HepG2 (cell line): Measurements from ENCODE around the gene PTPN13. TPM values are rescaled to one million over a fixed set of nuclear protein-coding genes. Genes with fewer than 3 reads are reported as not detected.

Experiments
- ATAC-seq: fragments of 200-7000 bp; cut with Tn5 transposase; 3 replicates; pipeline ENCODE4 v1.9.1; 2020; ENCODE audit warnings: mild to moderate bottlenecking, moderate library complexity
- BruUV-seq: library from RNA; stranded (reverse); fragments of 400-500 nt; replicated peaks from 2 replicates; lab custom pipeline; 2021; lab: Mats Ljungman, UMichigan
- CTCF ChIA-PET: fragments of 300-600 bp; formaldehyde crosslinking; extraction: SDS; loops from one replicate; lab custom pipeline; 2021; ENCODE audit warnings: low total read pairs, inconsistent platforms, low intra/inter-chr PET ratio; lab: Yijun Ruan, JAX
- POLR2A ChIA-PET: fragments of 350-600 bp; sonication (Branson Sonifier 250); formaldehyde crosslinking; loops from one replicate; lab custom pipeline; 2020; ENCODE audit warnings: antibody characterized with exemption, inconsistent platforms; lab: Yijun Ruan, JAX
- DNase-seq: peaks from one replicate; pipeline ENCODE4 v3.0.0-alpha.2; 2015; ENCODE audit warnings: low spot score
- FAIRE-seq: peaks from 3 replicates; lab custom pipeline; 2011; peaks lifted over from hg19 to GRCh38; lab: Jason Lieb, UNC
- H2AFZ ChIP-seq: one replicate; pipeline ENCODE4 v1.6.1; 2011; ENCODE audit warnings: low read length, inconsistent platforms
- H3K27ac ChIP-seq: fragments of 300-600 bp; 3 replicates; pipeline ENCODE4 v1.8.0; 2011; ENCODE audit warnings: mixed run types, mild to moderate bottlenecking, mixed read lengths, low read length, inconsistent platforms; ENCODE audit not compliant: insufficient read depth; ENCODE audit errors: extremely low read length
- H3K27me3 ChIP-seq, 2 experiments: fragments of 200-600 bp in 1 of 2; 2 replicates in 1 of 2; 3 replicates in 1 of 2; pipeline versions ENCODE4 v1.6.0 to v1.8.0; 2011; ENCODE audit warnings: low read length in 2 of 2, mild to moderate bottlenecking in 2 of 2, moderate library complexity in 2 of 2, inconsistent platforms in 1 of 2; ENCODE audit not compliant: insufficient read depth in 2 of 2, control insufficient read depth in 1 of 2
- H3K36me3 ChIP-seq, 2 experiments: fragments of 200-600 bp in 1 of 2; replicated peaks in 1 of 2; 2 replicates in 1 of 2; 3 replicates in 1 of 2; pipeline versions ENCODE4 v1.5.1 to v1.8.0; 2011; ENCODE audit warnings: low read length in 2 of 2, inconsistent platforms in 1 of 2; ENCODE audit not compliant: insufficient read depth in 2 of 2, control insufficient read depth in 1 of 2
- H3K4me1 ChIP-seq: 2 replicates; pipeline ENCODE4 v1.5.1; 2012; ENCODE audit warnings: low read length, inconsistent platforms; ENCODE audit not compliant: insufficient read depth
- H3K4me2 ChIP-seq: 2 replicates; pipeline ENCODE4 v1.6.0; 2011; ENCODE audit warnings: low read depth, low read length, inconsistent platforms
- H3K4me3 ChIP-seq, 3 experiments: fragments of 200-600 bp in 1 of 3; sonication (generic), shearing (Covaris generic) in 1 of 3; replicated peaks in 1 of 3; 2 replicates each; pipeline ENCODE4 v1.5.1; 2011 to 2016; ENCODE audit warnings: low read length in 3 of 3, inconsistent platforms in 2 of 3, low read depth in 2 of 3, mild to moderate bottlenecking in 2 of 3, control low read depth in 1 of 3, mixed read lengths in 1 of 3; ENCODE audit not compliant: insufficient read depth in 1 of 3
- H3K79me2 ChIP-seq: one replicate; pipeline ENCODE4 v1.6.1; 2011; ENCODE audit warnings: low read length, inconsistent platforms; ENCODE audit not compliant: insufficient read depth
- H3K9ac ChIP-seq: 2 replicates; pipeline ENCODE4 v1.6.0; 2011; ENCODE audit warnings: mild to moderate bottlenecking, low read depth, low read length, inconsistent platforms; ENCODE audit not compliant: insufficient read depth
- H3K9me3 ChIP-seq: 2 replicates; pipeline ENCODE4 v1.5.1; 2012; ENCODE audit warnings: mild to moderate bottlenecking, low read length
- H4K20me1 ChIP-seq: 2 replicates; pipeline ENCODE4 v1.6.0; 2011; ENCODE audit warnings: inconsistent platforms, mild to moderate bottlenecking, low read length, moderate library complexity; ENCODE audit not compliant: insufficient read depth
- BORCS8-MEF2B ChIP-seq: sonication (generic); formaldehyde crosslinking; IDR thresholded peaks from 2 replicates; pipeline ENCODE4 v1.8.0; 2022; ENCODE audit warnings: mild to moderate bottlenecking, missing genetic modification reagents
- CAMTA2 ChIP-seq: sonication (generic); formaldehyde crosslinking; IDR thresholded peaks from 2 replicates; pipeline ENCODE4 v1.4.0; 2020; ENCODE audit warnings: mild to moderate bottlenecking, missing genetic modification reagents, borderline replicate concordance
- RFX1 ChIP-seq: fragments of 450-650 bp; IDR thresholded peaks from 2 replicates; pipeline ENCODE4 v1.6.1; 2017
- SNAI1 ChIP-seq: sonication (generic); formaldehyde crosslinking; IDR thresholded peaks from 2 replicates; pipeline ENCODE4 v1.5.0; 2020; ENCODE audit warnings: mild to moderate bottlenecking, missing genetic modification reagents, borderline replicate concordance
- TBP ChIP-seq: sonication (generic); formaldehyde crosslinking; IDR thresholded peaks from 2 replicates; pipeline ENCODE4 v1.5.0; 2020; ENCODE audit warnings: missing genetic modification reagents
- ZFP36L2 ChIP-seq: sonication (generic); formaldehyde crosslinking; IDR thresholded peaks from 2 replicates; pipeline ENCODE4 v1.4.0; 2020; ENCODE audit warnings: missing genetic modification reagents
- ZNF234 ChIP-seq: sonication (generic); formaldehyde crosslinking; conservative IDR thresholded peaks from 2 replicates; pipeline ENCODE4 v1.5.1; 2020; ENCODE audit warnings: mild to moderate bottlenecking, missing genetic modification reagents
- ZNF761 ChIP-seq: sonication (generic); formaldehyde crosslinking; conservative IDR thresholded peaks from 2 replicates; pipeline ENCODE4 v1.4.0; 2020; ENCODE audit warnings: mild to moderate bottlenecking, missing genetic modification reagents
- ZNF772 ChIP-seq: sonication (generic); formaldehyde crosslinking; IDR thresholded peaks from 2 replicates; pipeline ENCODE4 v1.5.0; 2020; ENCODE audit warnings: mild to moderate bottlenecking, missing genetic modification reagents
- ZNF792 ChIP-seq: IDR thresholded peaks from 2 replicates; pipeline ENCODE4 v1.6.1; 2016
- WGBS: methylation state at CpG from one replicate; pipeline ENCODE4 v1.1.6; 2017; ENCODE audit warnings: low lambda C conversion rate; 5-methylcytosine and 5-hydroxymethylcytosine counted together
- in situ Hi-C: cut with HindIII; loops from 2 replicates; pipeline ENCODE4 v1.10.0; 2017; ENCODE audit warnings: low pct_unique_long_range_greater_than_20kb; ENCODE audit not compliant: extremely low pct_ligation_motif_present
- intact Hi-C: fragments of 100-400 bp; cut with micrococcal nuclease; formaldehyde crosslinking; loops from one replicate; pipeline ENCODE4 v1.10.0; 2022; ENCODE audit not compliant: unreplicated experiment
- polyA plus RNA-seq, 8 experiments: library from polyadenylated mRNA; depleted of rRNA in 3 of 8; stranded (reverse) in 7 of 8; unstranded in 1 of 8; fragments of >200 nt; fragmentation: Illumina TruSeq in 4 of 8; extraction: Trizol in 4 of 8; gene quantifications; 2 replicates each; pipeline versions ENCODE4 v1.2.1 to v1.2.3, GENCODE V29; 2011 to 2016; ENCODE audit warnings: low read depth in 4 of 8, missing spikeins in 1 of 8, mixed read lengths in 1 of 8; ENCODE audit not compliant: insufficient read depth in 1 of 8
- total RNA-seq, 5 experiments: library from RNA; depleted of rRNA; stranded (reverse); fragments of >200 nt; fragmentation: Illumina TruSeq; extraction: Trizol; gene quantifications; 2 replicates each; pipeline ENCODE4 v1.2.3, GENCODE V29; 2016; ENCODE audit warnings: low read depth in 1 of 5
- TF ChIP-seq, protein P1 (sequence below): sonication (generic); formaldehyde crosslinking; IDR thresholded peaks from 2 replicates; pipeline ENCODE4 v1.5.1; 2020; ENCODE audit warnings: mild to moderate bottlenecking, missing genetic modification reagents, moderate library complexity
- TF ChIP-seq, protein P2 (sequence below): IDR thresholded peaks from 2 replicates; pipeline ENCODE4 v1.6.1; 2016; ENCODE audit warnings: low read depth, missing genetic modification reagents, missing compliant biosample characterization

PTPN13 gene
- total and polyA plus RNA-seq, 2 of the 13 experiments (the other 11 are each of a cell fraction or from before 2014, with no cell fraction given) = not detected

DNA sequence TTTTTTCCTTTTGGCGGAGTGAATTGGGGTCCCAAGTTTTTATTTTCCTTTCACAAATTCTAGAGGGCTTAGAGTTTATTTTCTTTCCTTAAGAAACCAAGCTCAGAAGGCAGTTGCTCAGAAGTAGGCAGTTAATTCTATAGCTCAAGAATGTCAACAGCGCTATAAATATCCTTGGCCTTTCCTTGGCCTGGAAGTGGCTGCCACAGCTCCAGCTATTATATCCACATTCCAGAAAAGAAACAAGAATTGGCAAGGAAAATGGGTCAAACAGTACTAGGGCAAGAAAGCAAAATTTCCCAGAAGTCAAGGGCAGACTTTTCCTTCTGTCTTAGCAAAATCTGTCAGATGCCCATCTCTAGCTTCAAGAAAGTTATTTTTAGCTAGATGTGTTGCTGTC is 224.1 kb downstream of the PTPN13 start:
- Histone ChIP-seq H3K9me3 (peaks cover 9% of the 10 kb centered on the region; the same call in 1 of the 2 replicates), H3K79me2 (no peaks in the 10 kb centered on the region), H3K4me3 (no peak overlapping the region), H2AFZ (no peak overlapping the region), H3K4me2 (no peak overlapping the region), H3K27ac (no peak overlapping the region), H3K27me3 (no peaks in the 10 kb centered on the region), H4K20me1 (no peaks in the 10 kb centered on the region), H3K36me3 (no peaks in the 10 kb centered on the region), H3K9ac (no peak overlapping the region), H3K4me1 (peaks cover 7% of the 10 kb centered on the region; the same call in 1 of the 2 replicates)
- no peak for ATAC-seq
- in situ Hi-C loops (no loop called here), intact Hi-C loops (no loop called here)
- no TSS peak for BruUV-seq
- CTCF ChIA-PET = no interaction called here
- WGBS = 52% methylated on average over 2 of the region's 2 CpGs
- DNase-seq = no peak
- TF ChIP-seq, protein P1, sequence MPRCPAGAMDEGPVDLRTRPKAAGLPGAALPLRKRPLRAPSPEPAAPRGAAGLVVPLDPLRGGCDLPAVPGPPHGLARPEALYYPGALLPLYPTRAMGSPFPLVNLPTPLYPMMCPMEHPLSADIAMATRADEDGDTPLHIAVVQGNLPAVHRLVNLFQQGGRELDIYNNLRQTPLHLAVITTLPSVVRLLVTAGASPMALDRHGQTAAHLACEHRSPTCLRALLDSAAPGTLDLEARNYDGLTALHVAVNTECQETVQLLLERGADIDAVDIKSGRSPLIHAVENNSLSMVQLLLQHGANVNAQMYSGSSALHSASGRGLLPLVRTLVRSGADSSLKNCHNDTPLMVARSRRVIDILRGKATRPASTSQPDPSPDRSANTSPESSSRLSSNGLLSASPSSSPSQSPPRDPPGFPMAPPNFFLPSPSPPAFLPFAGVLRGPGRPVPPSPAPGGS = no peak
- no peak for TF ChIP-seq CAMTA2 (CRISPR knock-in tag)
- TF ChIP-seq ZNF234 (CRISPR knock-in tag) = no peak
- TF ChIP-seq BORCS8-MEF2B (CRISPR knock-in tag) = no peak
- no peak for TF ChIP-seq TBP (CRISPR knock-in tag)
- TF ChIP-seq ZNF772 (CRISPR knock-in tag) = no peak
- TF ChIP-seq ZNF792 (CRISPR knock-in tag) = no peak
- TF ChIP-seq ZFP36L2 (CRISPR knock-in tag) = no peak
- POLR2A ChIA-PET = no interaction called here
- no peak for FAIRE-seq

DNA sequence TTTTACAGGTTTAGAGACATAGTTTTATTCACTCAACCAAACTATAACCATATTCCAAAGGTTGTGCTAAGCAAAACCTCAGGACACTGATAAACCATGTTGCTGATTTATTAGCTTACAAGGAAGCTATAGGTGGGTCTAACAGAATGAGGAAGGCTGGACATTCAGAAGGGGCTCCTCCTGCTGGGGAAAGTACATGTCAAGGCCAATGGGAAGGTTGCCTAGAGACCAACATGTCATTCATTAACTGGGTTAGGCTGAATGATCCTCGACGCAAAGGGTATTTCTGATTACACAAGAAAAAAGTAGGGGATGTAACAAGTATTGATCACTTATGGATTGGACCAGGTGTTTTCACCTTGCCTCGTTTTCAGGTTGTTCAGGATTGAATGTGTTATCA is 224.7 kb downstream of the PTPN13 start:
- Histone ChIP-seq H3K27ac (no peak overlapping the region), H3K36me3 (no peaks in the 10 kb centered on the region), H4K20me1 (no peaks in the 10 kb centered on the region), H3K9ac (no peak overlapping the region), H3K9me3 (peaks cover 9% of the 10 kb centered on the region; the same call in 1 of the 2 replicates), H3K4me1 (peaks cover 7% of the 10 kb centered on the region; the same call in 1 of the 2 replicates), H3K79me2 (no peaks in the 10 kb centered on the region), H3K27me3 (no peaks in the 10 kb centered on the region), H2AFZ (no peak overlapping the region), H3K4me3 (no peak overlapping the region), H3K4me2 (no peak overlapping the region)
- 0% methylated on average over 3 of the region's 3 CpGs for WGBS
- ATAC-seq (peak; percentile 84), FAIRE-seq (no peak), DNase-seq (peak; percentile 28)
- ChIA-PET CTCF (no interaction called here), POLR2A (no interaction called here)
- no TSS peak for BruUV-seq
- intact Hi-C loops = no loop called here
- in situ Hi-C loops = no loop called here
- no peak for TF ChIP-seq SNAI1 (CRISPR knock-in tag)
- TF ChIP-seq RFX1 = peak; percentile 22; the same call in 1 of the 2 replicates
- TF ChIP-seq, protein P2, sequence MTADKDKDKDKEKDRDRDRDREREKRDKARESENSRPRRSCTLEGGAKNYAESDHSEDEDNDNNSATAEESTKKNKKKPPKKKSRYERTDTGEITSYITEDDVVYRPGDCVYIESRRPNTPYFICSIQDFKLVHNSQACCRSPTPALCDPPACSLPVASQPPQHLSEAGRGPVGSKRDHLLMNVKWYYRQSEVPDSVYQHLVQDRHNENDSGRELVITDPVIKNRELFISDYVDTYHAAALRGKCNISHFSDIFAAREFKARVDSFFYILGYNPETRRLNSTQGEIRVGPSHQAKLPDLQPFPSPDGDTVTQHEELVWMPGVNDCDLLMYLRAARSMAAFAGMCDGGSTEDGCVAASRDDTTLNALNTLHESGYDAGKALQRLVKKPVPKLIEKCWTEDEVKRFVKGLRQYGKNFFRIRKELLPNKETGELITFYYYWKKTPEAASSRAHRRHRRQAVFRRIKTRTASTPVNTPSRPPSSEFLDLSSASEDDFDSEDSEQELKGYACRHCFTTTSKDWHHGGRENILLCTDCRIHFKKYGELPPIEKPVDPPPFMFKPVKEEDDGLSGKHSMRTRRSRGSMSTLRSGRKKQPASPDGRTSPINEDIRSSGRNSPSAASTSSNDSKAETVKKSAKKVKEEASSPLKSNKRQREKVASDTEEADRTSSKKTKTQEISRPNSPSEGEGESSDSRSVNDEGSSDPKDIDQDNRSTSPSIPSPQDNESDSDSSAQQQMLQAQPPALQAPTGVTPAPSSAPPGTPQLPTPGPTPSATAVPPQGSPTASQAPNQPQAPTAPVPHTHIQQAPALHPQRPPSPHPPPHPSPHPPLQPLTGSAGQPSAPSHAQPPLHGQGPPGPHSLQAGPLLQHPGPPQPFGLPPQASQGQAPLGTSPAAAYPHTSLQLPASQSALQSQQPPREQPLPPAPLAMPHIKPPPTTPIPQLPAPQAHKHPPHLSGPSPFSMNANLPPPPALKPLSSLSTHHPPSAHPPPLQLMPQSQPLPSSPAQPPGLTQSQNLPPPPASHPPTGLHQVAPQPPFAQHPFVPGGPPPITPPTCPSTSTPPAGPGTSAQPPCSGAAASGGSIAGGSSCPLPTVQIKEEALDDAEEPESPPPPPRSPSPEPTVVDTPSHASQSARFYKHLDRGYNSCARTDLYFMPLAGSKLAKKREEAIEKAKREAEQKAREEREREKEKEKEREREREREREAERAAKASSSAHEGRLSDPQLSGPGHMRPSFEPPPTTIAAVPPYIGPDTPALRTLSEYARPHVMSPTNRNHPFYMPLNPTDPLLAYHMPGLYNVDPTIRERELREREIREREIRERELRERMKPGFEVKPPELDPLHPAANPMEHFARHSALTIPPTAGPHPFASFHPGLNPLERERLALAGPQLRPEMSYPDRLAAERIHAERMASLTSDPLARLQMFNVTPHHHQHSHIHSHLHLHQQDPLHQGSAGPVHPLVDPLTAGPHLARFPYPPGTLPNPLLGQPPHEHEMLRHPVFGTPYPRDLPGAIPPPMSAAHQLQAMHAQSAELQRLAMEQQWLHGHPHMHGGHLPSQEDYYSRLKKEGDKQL (CRISPR knock-in tag) = no peak
- no peak for TF ChIP-seq ZNF761 (CRISPR knock-in tag)
